ENCODE data around the gene COL7A1. TPM values are rescaled to one million over a fixed set of nuclear protein-coding genes. Genes with fewer than 3 reads are reported as not detected.

The COL7A1 gene
- total RNA-seq, 4 donors from 2014 or later: 3.1 to 15.7 (median 15.0) TPM

DNA sequence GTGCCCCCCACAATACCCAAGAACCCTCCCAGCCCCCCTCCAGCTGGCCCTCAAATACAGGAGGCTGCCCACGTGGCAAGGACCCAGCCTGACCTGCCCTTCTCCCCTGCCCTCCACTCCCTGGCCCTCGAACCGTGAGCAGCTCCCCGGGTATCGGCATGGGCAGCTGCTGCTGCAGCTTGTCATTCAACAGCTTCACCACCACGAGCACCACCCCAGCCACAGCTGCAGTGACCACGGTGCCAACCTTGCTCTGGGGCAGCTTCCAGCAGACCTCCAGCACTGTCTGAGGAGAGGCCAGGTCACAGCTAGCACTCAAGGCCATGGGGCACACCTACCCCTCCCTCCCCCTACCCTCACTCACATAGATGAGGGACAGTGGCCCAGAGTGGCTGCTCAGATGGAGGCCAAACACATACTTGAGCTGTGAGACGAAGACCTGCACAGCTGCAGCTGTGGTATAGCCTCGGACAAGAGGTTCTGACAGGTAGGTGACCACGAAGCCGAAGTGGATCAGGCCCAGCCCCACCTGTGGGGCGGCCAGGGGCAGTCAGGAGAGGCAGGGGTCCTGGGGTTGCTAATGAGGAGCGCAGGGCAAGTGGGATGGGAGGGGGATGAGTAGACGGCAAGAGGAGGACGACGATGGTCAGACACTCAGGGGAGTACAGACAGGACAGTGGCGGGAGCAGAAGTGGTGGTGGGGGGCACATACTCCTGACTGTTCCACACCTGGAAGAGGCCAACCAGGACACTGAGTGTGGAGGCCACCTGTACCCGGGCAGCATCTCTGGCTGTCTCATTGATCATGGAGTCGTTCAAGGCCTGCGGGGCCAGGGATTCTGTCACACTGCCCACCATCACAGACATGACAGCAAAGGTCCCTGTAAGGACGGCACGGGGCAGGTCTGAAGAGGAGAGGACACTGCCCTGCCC is 36.7 kb upstream of the COL7A1 start:
- TF ChIP-seq, protein P1, sequence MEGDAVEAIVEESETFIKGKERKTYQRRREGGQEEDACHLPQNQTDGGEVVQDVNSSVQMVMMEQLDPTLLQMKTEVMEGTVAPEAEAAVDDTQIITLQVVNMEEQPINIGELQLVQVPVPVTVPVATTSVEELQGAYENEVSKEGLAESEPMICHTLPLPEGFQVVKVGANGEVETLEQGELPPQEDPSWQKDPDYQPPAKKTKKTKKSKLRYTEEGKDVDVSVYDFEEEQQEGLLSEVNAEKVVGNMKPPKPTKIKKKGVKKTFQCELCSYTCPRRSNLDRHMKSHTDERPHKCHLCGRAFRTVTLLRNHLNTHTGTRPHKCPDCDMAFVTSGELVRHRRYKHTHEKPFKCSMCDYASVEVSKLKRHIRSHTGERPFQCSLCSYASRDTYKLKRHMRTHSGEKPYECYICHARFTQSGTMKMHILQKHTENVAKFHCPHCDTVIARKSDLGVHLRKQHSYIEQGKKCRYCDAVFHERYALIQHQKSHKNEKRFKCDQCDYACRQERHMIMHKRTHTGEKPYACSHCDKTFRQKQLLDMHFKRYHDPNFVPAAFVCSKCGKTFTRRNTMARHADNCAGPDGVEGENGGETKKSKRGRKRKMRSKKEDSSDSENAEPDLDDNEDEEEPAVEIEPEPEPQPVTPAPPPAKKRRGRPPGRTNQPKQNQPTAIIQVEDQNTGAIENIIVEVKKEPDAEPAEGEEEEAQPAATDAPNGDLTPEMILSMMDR (IDR thresholded peaks at IDR 0.05): no peak
- TF ChIP-seq EP300 (IDR thresholded peaks at IDR 0.05) (no peak), POLR2A (IDR thresholded peaks at IDR 0.05) (no peak)
- no peaks in the 10 kb centered on the region for H3K9me3 ChIP-seq
- H3K36me3 ChIP-seq: peaks cover 0 to 65% (median 0%) of the 10 kb centered on the region in 3 donors

DNA sequence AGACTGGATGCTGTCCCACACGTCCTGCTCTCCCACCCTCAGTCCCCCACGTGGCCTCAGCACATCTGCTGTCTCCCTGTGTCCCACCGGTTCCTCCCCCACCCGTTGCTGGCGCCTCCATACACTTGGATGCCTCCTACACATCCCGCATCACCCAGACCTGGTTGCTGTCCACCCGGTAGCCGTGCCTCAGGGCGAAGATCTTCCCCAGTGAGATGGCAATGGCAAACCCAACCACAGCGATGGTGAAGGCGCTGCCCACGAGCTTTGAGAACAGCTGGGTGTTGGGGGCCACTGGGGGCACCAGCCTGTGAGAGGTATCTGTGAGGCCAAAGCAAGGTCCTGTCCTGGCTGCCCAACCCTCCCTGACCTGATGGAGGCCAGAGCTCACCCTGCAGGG is 35.7 kb upstream of the COL7A1 start:
- H3K27ac ChIP-seq: no peak overlapping the region
- DNase-seq (ENCODE audit: low spot score in 2 of 2): no peak
- H3K27me3 ChIP-seq: no peaks in the 10 kb centered on the region
- TF ChIP-seq, protein P1 (IDR thresholded peaks at IDR 0.05): no peak
- TF ChIP-seq EP300 (IDR thresholded peaks at IDR 0.05) (no peak), POLR2A (IDR thresholded peaks at IDR 0.05) (no peak)
- peaks cover 0 to 18% (median 13%) of the 10 kb centered on the region in 4 donors for H3K4me1 ChIP-seq
- WGBS, 2 donors: 80 to 92% methylated on average over 12 of the region's 12 CpGs
- H3K4me3 ChIP-seq: no peak overlapping the region
- peaks cover 0 to 74% (median 0%) of the 10 kb centered on the region in 3 donors for H3K36me3 ChIP-seq
- no peaks in the 10 kb centered on the region for H3K9me3 ChIP-seq

More for the DNA sequence above, 36.7 kb upstream of the COL7A1 start:
- no peak for DNase-seq (ENCODE audit: low spot score in 2 of 2)
- Histone ChIP-seq H3K4me1 (peaks cover 0 to 27% (median 19%) of the 10 kb centered on the region in 4 donors), H3K27me3 (no peaks in the 10 kb centered on the region), H3K27ac (no peak overlapping the region), H3K4me3 (no peak overlapping the region)
- 85 to 90% methylated on average over 22 of the region's 22 CpGs for WGBS, 2 donors

DNA sequence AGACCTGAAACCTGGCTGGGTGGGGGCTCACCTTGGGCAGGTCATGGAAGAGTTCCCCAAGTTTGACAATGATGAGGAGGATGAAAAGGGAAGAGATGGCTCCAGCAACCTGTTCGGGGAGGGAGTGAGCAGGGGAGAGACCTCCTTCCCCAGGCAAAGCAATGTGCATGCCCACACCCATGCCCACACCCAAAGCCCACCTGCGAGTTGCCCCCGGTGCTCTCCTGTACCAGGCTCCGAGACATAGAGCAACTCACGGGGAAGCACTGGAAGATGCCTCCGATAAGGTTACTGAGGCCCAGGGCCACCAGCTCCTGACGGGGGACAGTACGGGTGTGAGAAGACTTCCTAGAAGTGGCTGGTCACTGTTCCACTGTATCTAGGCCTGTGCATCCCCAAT is 35.3 kb upstream of the COL7A1 start:
- TF ChIP-seq EP300 (IDR thresholded peaks at IDR 0.05): no peak
- TF ChIP-seq POLR2A (IDR thresholded peaks at IDR 0.05): no peak
- TF ChIP-seq, protein P1 (IDR thresholded peaks at IDR 0.05): no peak
- peaks cover 0 to 16% (median 12%) of the 10 kb centered on the region in 4 donors for H3K4me1 ChIP-seq
- DNase-seq (ENCODE audit: low spot score in 2 of 2): no peak
- H3K4me3 ChIP-seq: no peak overlapping the region
- no peak overlapping the region for H3K27ac ChIP-seq
- WGBS, 2 donors: 90 to 97% methylated on average over 4 to 8 of the region's 8 CpGs
- H3K9me3 ChIP-seq: no peaks in the 10 kb centered on the region
- peaks cover 0 to 78% (median 0%) of the 10 kb centered on the region in 3 donors for H3K36me3 ChIP-seq
- no peaks in the 10 kb centered on the region for H3K27me3 ChIP-seq

DNA sequence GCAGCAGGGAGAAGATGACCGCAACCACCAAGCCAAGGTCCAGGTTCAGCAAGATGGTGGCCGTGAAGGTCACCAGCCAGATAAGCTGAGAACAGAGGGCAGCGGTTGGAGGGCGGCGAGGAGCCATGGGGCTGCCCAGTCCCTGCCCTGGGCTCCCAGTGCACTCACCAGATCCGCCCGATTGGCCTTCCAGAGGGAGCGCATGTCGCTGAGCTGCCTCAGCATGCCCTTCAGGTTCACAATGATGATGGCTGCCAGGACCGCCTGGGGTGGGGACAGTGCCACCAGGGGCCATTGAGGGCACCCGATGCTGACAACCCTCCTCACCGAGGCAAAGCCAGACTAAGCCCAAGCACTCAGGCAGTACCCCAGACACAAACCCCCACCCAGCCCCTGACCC is 34.8 kb upstream of the COL7A1 start:
- TF ChIP-seq, protein P1 (IDR thresholded peaks at IDR 0.05): no peak
- TF ChIP-seq EP300 (IDR thresholded peaks at IDR 0.05): no peak
- no peak for TF ChIP-seq POLR2A (IDR thresholded peaks at IDR 0.05)
- 91 to 93% methylated on average over 6 to 11 of the region's 12 CpGs for WGBS, 2 donors

More for the DNA sequence above, 34.8 kb upstream of the COL7A1 start:
- DNase-seq (ENCODE audit: low spot score in 2 of 2): no peak
- Histone ChIP-seq H3K4me3 (no peak overlapping the region), H3K27ac (no peak overlapping the region), H3K27me3 (no peaks in the 10 kb centered on the region), H3K4me1 (peaks cover 0 to 15% (median 12%) of the 10 kb centered on the region in 4 donors), H3K36me3 (peaks cover 0 to 84% (median 0%) of the 10 kb centered on the region in 3 donors), H3K9me3 (no peaks in the 10 kb centered on the region)

Data from tibial nerve (tissue), 4 donors.